ENCODE data around the gene RASA2. TPM values are rescaled to one million over a fixed set of nuclear protein-coding genes. Genes with fewer than 3 reads are reported as not detected.
A peak's percentile ranks its signal among the peaks of the same experiment; 100 is the strongest.

Gene RASA2
- total and polyA plus RNA-seq, 8 donors = 2.6 to 32.1 (median 10.9) TPM

GRCh38 chr3:141648055-141648910 is 161.5 kb downstream of the RASA2 start:
- Histone ChIP-seq H3K4me1 (peaks cover 0 to 5% (median 0%) of the 10 kb centered on the region in 4 donors), H3K36me3 (no peaks in the 10 kb centered on the region), H3K27me3 (no peaks in the 10 kb centered on the region), H3K27ac (peak overlapping the region in 1 of 5 donors; percentile 29), H3K9me3 (no peaks in the 10 kb centered on the region), H3K4me3 (no peak overlapping the region)
- intact Hi-C loops (cut with DNase I; ENCODE audit: low total_unique reads) = no loop called here
- no peak for DNase-seq
- TF ChIP-seq CTCF (IDR thresholded peaks at IDR 0.05) (no peak), POLR2A (IDR thresholded peaks at IDR 0.05) (no peak), POLR2AphosphoS5 (IDR thresholded peaks at IDR 0.05) (no peak), EP300 (IDR thresholded peaks at IDR 0.05) (no peak)
- WGBS, 5 donors = 52 to 77% (median 67%) methylated on average over 6 to 9 of the region's 9 CpGs

GRCh38 chr3:141649871-141650270 is 163.0 kb downstream of the RASA2 start:
- intact Hi-C loops (cut with DNase I; ENCODE audit: low total_unique reads) = no loop called here
- Histone ChIP-seq H3K9me3 (no peaks in the 10 kb centered on the region), H3K36me3 (no peaks in the 10 kb centered on the region), H3K4me3 (no peak overlapping the region), H3K27ac (no peak overlapping the region), H3K27me3 (no peaks in the 10 kb centered on the region), H3K4me1 (no peaks in the 10 kb centered on the region)
- WGBS, 5 donors = 37 to 71% (median 45%) methylated on average over 3 of the region's 3 CpGs
- no peak for DNase-seq
- TF ChIP-seq POLR2AphosphoS5 (IDR thresholded peaks at IDR 0.05) = no peak
- TF ChIP-seq POLR2A (IDR thresholded peaks at IDR 0.05) = no peak

- WGBS, 5 donors = 91 to 96% (median 94%) methylated on average over 2 of the region's 2 CpGs
- DNase-seq = no peak
- H3K9me3 ChIP-seq = no peaks in the 10 kb centered on the region
- no peaks in the 10 kb centered on the region for H3K36me3 ChIP-seq
- intact Hi-C loops (cut with DNase I; ENCODE audit: low total_unique reads) = no loop called here
- no peak overlapping the region for H3K27ac ChIP-seq
- TF ChIP-seq POLR2A (IDR thresholded peaks at IDR 0.05) (no peak), EP300 (IDR thresholded peaks at IDR 0.05) (no peak), CTCF (IDR thresholded peaks at IDR 0.05) (no peak)
- H3K4me3 ChIP-seq = no peak overlapping the region
- no peaks in the 10 kb centered on the region for H3K4me1 ChIP-seq
- H3K27me3 ChIP-seq = no peaks in the 10 kb centered on the region
Measured at GRCh38 chr3:141650783-141651182, 164.0 kb downstream of the RASA2 start.

- intact Hi-C loops (cut with DNase I; ENCODE audit: low total_unique reads) = no loop called here
- no peaks in the 10 kb centered on the region for H3K27me3 ChIP-seq
- no peaks in the 10 kb centered on the region for H3K4me1 ChIP-seq
- WGBS, 5 donors = 43 to 77% (median 47%) methylated on average over 1 to 2 of the region's 2 CpGs
- H3K4me3 ChIP-seq = no peak overlapping the region
- H3K9me3 ChIP-seq = no peaks in the 10 kb centered on the region
- no peak overlapping the region for H3K27ac ChIP-seq
- DNase-seq = no peak
- TF ChIP-seq POLR2AphosphoS5 (IDR thresholded peaks at IDR 0.05) (no peak), POLR2A (IDR thresholded peaks at IDR 0.05) (no peak), CTCF (IDR thresholded peaks at IDR 0.05) (no peak), EP300 (IDR thresholded peaks at IDR 0.05) (no peak)
- H3K36me3 ChIP-seq = no peaks in the 10 kb centered on the region
Measured at GRCh38 chr3:141651409-141651808, 164.6 kb downstream of the RASA2 start.

- H3K9me3 ChIP-seq = peaks cover 0 to 3% (median under 1%) of the 10 kb centered on the region in 4 donors
- intact Hi-C loops (cut with DNase I; ENCODE audit: low total_unique reads) = no loop called here
- no peak for DNase-seq
- H3K27ac ChIP-seq = no peak overlapping the region
- WGBS, 5 donors = 79 to 98% (median 93%) methylated on average over 5 of the region's 5 CpGs
- H3K36me3 ChIP-seq = no peaks in the 10 kb centered on the region
- H3K4me3 ChIP-seq = no peak overlapping the region
- no peak for TF ChIP-seq POLR2AphosphoS5 (IDR thresholded peaks at IDR 0.05)
- no peak for TF ChIP-seq POLR2A (IDR thresholded peaks at IDR 0.05)
- TF ChIP-seq EP300 (IDR thresholded peaks at IDR 0.05) = no peak
- no peak for TF ChIP-seq CTCF (IDR thresholded peaks at IDR 0.05)
- H3K4me1 ChIP-seq = no peaks in the 10 kb centered on the region
- H3K27me3 ChIP-seq = peaks cover 0 to 7% (median 5%) of the 10 kb centered on the region in 3 donors
Measured at GRCh38 chr3:141652349-141652748, 165.5 kb downstream of the RASA2 start.

Measured in stomach (tissue), 9 donors.